ENCODE data around the gene RARB.

RARB gene

GRCh38 chr3:25420885-25421284 is 7.2 kb upstream of the RARB start:
- no peak for DNase-seq
- intact Hi-C loops (cut with DNase I), result no loop called here

GRCh38 chr3:25421747-25422146 is 6.3 kb upstream of the RARB start:
- DNase-seq, result no peak
- intact Hi-C loops (cut with DNase I), result no loop called here

GRCh38 chr3:25423780-25424588 is 4.1 kb upstream of the RARB start:
- intact Hi-C loops (cut with DNase I), result no loop called here

GRCh38 chr3:25424614-25425013 is 3.4 kb upstream of the RARB start:
- intact Hi-C loops (cut with DNase I), result no loop called here
- no peak for DNase-seq

More at GRCh38 chr3:25423780-25424588, 4.1 kb upstream of the RARB start:
- DNase-seq, result no peak

GRCh38 chr3:25426408-25426807 is 1.7 kb upstream of the RARB start:
- DNase-seq, result no peak

GRCh38 chr3:25427155-25427554 is 908 bp upstream of the RARB start:
- intact Hi-C loops (cut with DNase I), result no loop called here
- no peak for DNase-seq

More at GRCh38 chr3:25426408-25426807, 1.7 kb upstream of the RARB start:
- intact Hi-C loops (cut with DNase I), result no loop called here

- no peak for DNase-seq
- intact Hi-C loops (cut with DNase I), result no loop called here
These were observed 511 bp upstream of the RARB start for GRCh38 chr3:25427563-25427941.

- no peak for DNase-seq
- intact Hi-C loops (cut with DNase I), result no loop called here
These were observed 799 bp downstream of the RARB start for GRCh38 chr3:25428789-25429335.

GRCh38 chr3:25429361-25430286 is 1.6 kb downstream of the RARB start:
- intact Hi-C loops (cut with DNase I), result no loop called here
- no peak for DNase-seq

- no peak for DNase-seq
- intact Hi-C loops (cut with DNase I), result no loop called here
These were observed 2.3 kb downstream of the RARB start for GRCh38 chr3:25430287-25430934.

GRCh38 chr3:25430935-25431770 is 3.1 kb downstream of the RARB start:
- no peak for DNase-seq
- intact Hi-C loops (cut with DNase I), result no loop called here

GRCh38 chr3:25432176-25432720 is 4.2 kb downstream of the RARB start:
- intact Hi-C loops (cut with DNase I), result no loop called here
- no peak for DNase-seq

GRCh38 chr3:25433106-25433505 is 5.0 kb downstream of the RARB start:
- intact Hi-C loops (cut with DNase I), result no loop called here

GRCh38 chr3:25433868-25434267 is 5.8 kb downstream of the RARB start:
- no peak for DNase-seq
- intact Hi-C loops (cut with DNase I), result no loop called here

More at GRCh38 chr3:25433106-25433505, 5.0 kb downstream of the RARB start:
- no peak for DNase-seq

- intact Hi-C loops (cut with DNase I), result no loop called here
- no peak for DNase-seq
These were observed 9.9 kb downstream of the RARB start for GRCh38 chr3:25437953-25438352.

GRCh38 chr3:25438791-25439555 is 10.9 kb downstream of the RARB start:
- intact Hi-C loops (cut with DNase I), result no loop called here
- no peak for DNase-seq

GRCh38 chr3:25441234-25441856 is 13.3 kb downstream of the RARB start:
- DNase-seq, result no peak
- intact Hi-C loops (cut with DNase I), result no loop called here

- no peak for DNase-seq
- intact Hi-C loops (cut with DNase I), result no loop called here
These were observed 14.4 kb downstream of the RARB start for GRCh38 chr3:25442486-25442885.
